ENCODE measurements around the gene NUDT15. TPM values are rescaled to one million over a fixed set of nuclear protein-coding genes. Genes with fewer than 3 reads are reported as not detected.

Gene NUDT15
- total RNA-seq, 4 donors from 2014 or later = 5.6 to 10.0 (median 9.1) TPM

- Histone ChIP-seq H3K9me3 (no peaks in the 10 kb centered on the region), H3K36me3 (no peaks in the 10 kb centered on the region), H3K4me1 (peaks cover 7% of the 10 kb centered on the region), H3K27me3 (no peaks in the 10 kb centered on the region), H3K27ac (no peak overlapping the region), H3K4me3 (no peak overlapping the region)
- TF ChIP-seq EP300 (IDR thresholded peaks at IDR 0.05) = no peak
- TF ChIP-seq CTCF (IDR thresholded peaks at IDR 0.05) = no peak
- TF ChIP-seq POLR2AphosphoS5 (IDR thresholded peaks at IDR 0.05) = no peak
- TF ChIP-seq POLR2A (IDR thresholded peaks at IDR 0.05) = no peak
- 18% methylated on average over 1 of the region's 1 CpG for WGBS
- no peak for DNase-seq (ENCODE audit: low spot score in 2 of 2)
Observed at GRCh38 chr13:48009284-48009683, 28.2 kb upstream of the NUDT15 start.

DNA sequence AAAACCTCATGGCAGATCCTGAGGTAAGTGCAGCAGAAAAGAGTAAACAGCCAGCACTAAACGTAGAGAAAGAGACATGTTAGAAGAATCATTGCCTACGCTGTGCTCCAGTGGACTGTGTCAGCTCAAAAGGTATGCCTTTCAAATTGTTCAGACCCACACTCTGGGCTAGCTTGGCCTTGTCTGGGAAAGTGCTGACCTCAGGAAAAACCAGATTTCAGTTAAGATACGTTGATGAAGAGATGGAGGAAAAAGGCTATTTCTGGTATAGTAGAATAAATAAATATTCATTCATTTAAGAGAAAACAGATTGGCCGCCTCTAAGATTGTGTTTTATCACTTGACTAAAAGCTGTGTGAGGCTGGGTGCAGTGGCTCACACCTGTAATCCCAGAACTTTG lies 26.8 kb upstream of the NUDT15 start:
- H3K27ac ChIP-seq = no peak overlapping the region
- DNase-seq (ENCODE audit: low spot score in 2 of 2) = no peak
- 69% methylated on average over 4 of the region's 4 CpGs for WGBS
- no peak overlapping the region for H3K4me3 ChIP-seq
- H3K9me3 ChIP-seq = no peaks in the 10 kb centered on the region
- H3K4me1 ChIP-seq = peaks cover 7% of the 10 kb centered on the region
- H3K36me3 ChIP-seq = no peaks in the 10 kb centered on the region
- H3K27me3 ChIP-seq = no peaks in the 10 kb centered on the region
- no peak for TF ChIP-seq CTCF (IDR thresholded peaks at IDR 0.05)
- TF ChIP-seq EP300 (IDR thresholded peaks at IDR 0.05) = no peak
- TF ChIP-seq POLR2AphosphoS5 (IDR thresholded peaks at IDR 0.05) = no peak
- TF ChIP-seq POLR2A (IDR thresholded peaks at IDR 0.05) = no peak

GRCh38 chr13:48012668-48013067 lies 24.9 kb upstream of the NUDT15 start:
- TF ChIP-seq EP300 (IDR thresholded peaks at IDR 0.05) = no peak
- no peaks in the 10 kb centered on the region for H3K27me3 ChIP-seq
- no peaks in the 10 kb centered on the region for H3K9me3 ChIP-seq
- no peak overlapping the region for H3K4me3 ChIP-seq
- H3K27ac ChIP-seq = no peak overlapping the region
- no peaks in the 10 kb centered on the region for H3K36me3 ChIP-seq
- peaks cover 7% of the 10 kb centered on the region for H3K4me1 ChIP-seq
- DNase-seq (ENCODE audit: low spot score in 2 of 2) = no peak
- WGBS = 82% methylated on average over 1 of the region's 1 CpG

- Histone ChIP-seq H3K9me3 (no peaks in the 10 kb centered on the region), H3K36me3 (no peaks in the 10 kb centered on the region), H3K4me1 (no peaks in the 10 kb centered on the region), H3K27me3 (no peaks in the 10 kb centered on the region), H3K4me3 (no peak overlapping the region), H3K27ac (no peak overlapping the region)
- TF ChIP-seq POLR2A (IDR thresholded peaks at IDR 0.05) (no peak), EP300 (IDR thresholded peaks at IDR 0.05) (no peak), POLR2AphosphoS5 (IDR thresholded peaks at IDR 0.05) (no peak), CTCF (IDR thresholded peaks at IDR 0.05) (no peak)
- DNase-seq (ENCODE audit: low spot score in 2 of 2) = no peak
- 75% methylated on average over 2 of the region's 2 CpGs for WGBS
Observed at GRCh38 chr13:48014359-48014758, 23.2 kb upstream of the NUDT15 start.

DNA sequence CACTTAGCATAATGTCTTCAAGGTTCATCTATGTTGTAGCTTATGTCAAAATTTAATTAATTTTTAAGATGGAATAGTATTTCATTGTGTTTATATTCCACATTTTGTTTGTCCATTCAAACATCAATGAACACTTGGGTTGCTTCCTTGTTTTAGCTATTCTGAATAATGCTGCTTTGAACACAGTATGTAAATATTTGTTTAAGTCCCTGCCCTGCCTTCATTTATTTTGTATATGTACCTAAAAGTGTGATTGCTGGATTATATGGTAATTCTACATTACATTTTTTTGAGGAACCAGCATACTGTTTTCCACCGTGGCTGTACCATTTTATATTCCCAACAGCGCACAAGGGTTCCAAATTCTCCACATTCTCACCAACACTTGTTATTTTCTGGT lies 18.9 kb upstream of the NUDT15 start:
- no peak for DNase-seq (ENCODE audit: low spot score in 2 of 2)
- H3K9me3 ChIP-seq = no peaks in the 10 kb centered on the region
- no peak overlapping the region for H3K27ac ChIP-seq
- H3K27me3 ChIP-seq = no peaks in the 10 kb centered on the region
- H3K36me3 ChIP-seq = no peaks in the 10 kb centered on the region
- H3K4me3 ChIP-seq = no peak overlapping the region
- WGBS = 94% methylated on average over 2 of the region's 2 CpGs
- H3K4me1 ChIP-seq = no peaks in the 10 kb centered on the region
- TF ChIP-seq POLR2A (IDR thresholded peaks at IDR 0.05) (no peak), EP300 (IDR thresholded peaks at IDR 0.05) (no peak)

- Histone ChIP-seq H3K4me1 (no peaks in the 10 kb centered on the region), H3K27ac (no peak overlapping the region), H3K9me3 (no peaks in the 10 kb centered on the region), H3K27me3 (no peaks in the 10 kb centered on the region), H3K36me3 (no peaks in the 10 kb centered on the region), H3K4me3 (no peak overlapping the region)
- TF ChIP-seq CTCF (IDR thresholded peaks at IDR 0.05) = no peak
- no peak for TF ChIP-seq EP300 (IDR thresholded peaks at IDR 0.05)
- TF ChIP-seq POLR2A (IDR thresholded peaks at IDR 0.05) = no peak
- no peak for TF ChIP-seq POLR2AphosphoS5 (IDR thresholded peaks at IDR 0.05)
- 100% methylated on average over 1 of the region's 1 CpG for WGBS
- no peak for DNase-seq (ENCODE audit: low spot score in 2 of 2)
Observed at GRCh38 chr13:48019796-48020195, 17.7 kb upstream of the NUDT15 start.

Measured in suprapubic skin (tissue), 4 donors.